Neural cell (in vitro differentiated cells): ENCODE measurements around the gene DHX15.

Source experiments
- EP300 ChIP-seq: fragments of 450-650 bp; conservative IDR thresholded peaks from 2 replicates; pipeline ENCODE4 v1.6.1; 2014; ENCODE audit warnings: antibody characterized with exemption, mild to moderate bottlenecking, moderate library complexity; ENCODE audit not compliant: poor library complexity, severe bottlenecking
- EZH2 ChIP-seq: fragments of 200-600, 300-800 bp; shearing (Covaris generic), sonication (generic); IDR thresholded peaks from 2 replicates; pipeline ENCODE4 v1.6.1; 2014; ENCODE audit warnings: antibody characterized with exemption, low read length, borderline replicate concordance, mild to moderate bottlenecking; ENCODE audit not compliant: insufficient read depth, poor library complexity, severe bottlenecking
- MXI1 ChIP-seq: fragments of 450-650 bp; conservative IDR thresholded peaks from 2 replicates; pipeline ENCODE4 v1.6.1; 2014; ENCODE audit warnings: antibody characterized with exemption, mild to moderate bottlenecking; ENCODE audit not compliant: poor library complexity, severe bottlenecking
- POLR2AphosphoS5 ChIP-seq: IDR thresholded peaks from 2 replicates; pipeline ENCODE4 v1.6.1; 2012
- RAD21 ChIP-seq: fragments of 450-650 bp; conservative IDR thresholded peaks from 2 replicates; pipeline ENCODE4 v1.6.1; 2014; ENCODE audit warnings: antibody characterized with exemption, mild to moderate bottlenecking, moderate library complexity
- TF ChIP-seq, protein P1 (sequence below): fragments of 450-650 bp; IDR thresholded peaks from 2 replicates; pipeline ENCODE4 v1.5.1; 2014; ENCODE audit warnings: antibody characterized with exemption, mild to moderate bottlenecking, moderate library complexity; ENCODE audit not compliant: poor library complexity, severe bottlenecking
- TF ChIP-seq, protein P2 (sequence below): IDR thresholded peaks from 2 replicates; pipeline ENCODE4 v1.6.1; 2012; ENCODE audit warnings: borderline replicate concordance

- TF ChIP-seq POLR2AphosphoS5 (no peak), EP300 (no peak), EZH2 (no peak), RAD21 (no peak), MXI1 (no peak)
- TF ChIP-seq, protein P1, sequence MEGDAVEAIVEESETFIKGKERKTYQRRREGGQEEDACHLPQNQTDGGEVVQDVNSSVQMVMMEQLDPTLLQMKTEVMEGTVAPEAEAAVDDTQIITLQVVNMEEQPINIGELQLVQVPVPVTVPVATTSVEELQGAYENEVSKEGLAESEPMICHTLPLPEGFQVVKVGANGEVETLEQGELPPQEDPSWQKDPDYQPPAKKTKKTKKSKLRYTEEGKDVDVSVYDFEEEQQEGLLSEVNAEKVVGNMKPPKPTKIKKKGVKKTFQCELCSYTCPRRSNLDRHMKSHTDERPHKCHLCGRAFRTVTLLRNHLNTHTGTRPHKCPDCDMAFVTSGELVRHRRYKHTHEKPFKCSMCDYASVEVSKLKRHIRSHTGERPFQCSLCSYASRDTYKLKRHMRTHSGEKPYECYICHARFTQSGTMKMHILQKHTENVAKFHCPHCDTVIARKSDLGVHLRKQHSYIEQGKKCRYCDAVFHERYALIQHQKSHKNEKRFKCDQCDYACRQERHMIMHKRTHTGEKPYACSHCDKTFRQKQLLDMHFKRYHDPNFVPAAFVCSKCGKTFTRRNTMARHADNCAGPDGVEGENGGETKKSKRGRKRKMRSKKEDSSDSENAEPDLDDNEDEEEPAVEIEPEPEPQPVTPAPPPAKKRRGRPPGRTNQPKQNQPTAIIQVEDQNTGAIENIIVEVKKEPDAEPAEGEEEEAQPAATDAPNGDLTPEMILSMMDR: no peak
- TF ChIP-seq, protein P2, sequence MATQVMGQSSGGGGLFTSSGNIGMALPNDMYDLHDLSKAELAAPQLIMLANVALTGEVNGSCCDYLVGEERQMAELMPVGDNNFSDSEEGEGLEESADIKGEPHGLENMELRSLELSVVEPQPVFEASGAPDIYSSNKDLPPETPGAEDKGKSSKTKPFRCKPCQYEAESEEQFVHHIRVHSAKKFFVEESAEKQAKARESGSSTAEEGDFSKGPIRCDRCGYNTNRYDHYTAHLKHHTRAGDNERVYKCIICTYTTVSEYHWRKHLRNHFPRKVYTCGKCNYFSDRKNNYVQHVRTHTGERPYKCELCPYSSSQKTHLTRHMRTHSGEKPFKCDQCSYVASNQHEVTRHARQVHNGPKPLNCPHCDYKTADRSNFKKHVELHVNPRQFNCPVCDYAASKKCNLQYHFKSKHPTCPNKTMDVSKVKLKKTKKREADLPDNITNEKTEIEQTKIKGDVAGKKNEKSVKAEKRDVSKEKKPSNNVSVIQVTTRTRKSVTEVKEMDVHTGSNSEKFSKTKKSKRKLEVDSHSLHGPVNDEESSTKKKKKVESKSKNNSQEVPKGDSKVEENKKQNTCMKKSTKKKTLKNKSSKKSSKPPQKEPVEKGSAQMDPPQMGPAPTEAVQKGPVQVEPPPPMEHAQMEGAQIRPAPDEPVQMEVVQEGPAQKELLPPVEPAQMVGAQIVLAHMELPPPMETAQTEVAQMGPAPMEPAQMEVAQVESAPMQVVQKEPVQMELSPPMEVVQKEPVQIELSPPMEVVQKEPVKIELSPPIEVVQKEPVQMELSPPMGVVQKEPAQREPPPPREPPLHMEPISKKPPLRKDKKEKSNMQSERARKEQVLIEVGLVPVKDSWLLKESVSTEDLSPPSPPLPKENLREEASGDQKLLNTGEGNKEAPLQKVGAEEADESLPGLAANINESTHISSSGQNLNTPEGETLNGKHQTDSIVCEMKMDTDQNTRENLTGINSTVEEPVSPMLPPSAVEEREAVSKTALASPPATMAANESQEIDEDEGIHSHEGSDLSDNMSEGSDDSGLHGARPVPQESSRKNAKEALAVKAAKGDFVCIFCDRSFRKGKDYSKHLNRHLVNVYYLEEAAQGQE: no peak
These were observed 74.3 kb downstream of the DHX15 start for GRCh38 chr4:24510091-24510490.
